Erythroblast (primary cell): Measurements from ENCODE around the gene DMD.

ENCODE experiments used
- GATA1 ChIP-seq: IDR thresholded peaks from 2 replicates; pipeline ENCODE4 v1.6.1; 2011; ENCODE audit warnings: low read depth, mild to moderate bottlenecking, control low read depth, low read length, moderate library complexity
- POLR2A ChIP-seq: IDR thresholded peaks from 2 replicates; pipeline ENCODE4 v1.6.1; 2011; ENCODE audit warnings: mild to moderate bottlenecking, low read length

DNA sequence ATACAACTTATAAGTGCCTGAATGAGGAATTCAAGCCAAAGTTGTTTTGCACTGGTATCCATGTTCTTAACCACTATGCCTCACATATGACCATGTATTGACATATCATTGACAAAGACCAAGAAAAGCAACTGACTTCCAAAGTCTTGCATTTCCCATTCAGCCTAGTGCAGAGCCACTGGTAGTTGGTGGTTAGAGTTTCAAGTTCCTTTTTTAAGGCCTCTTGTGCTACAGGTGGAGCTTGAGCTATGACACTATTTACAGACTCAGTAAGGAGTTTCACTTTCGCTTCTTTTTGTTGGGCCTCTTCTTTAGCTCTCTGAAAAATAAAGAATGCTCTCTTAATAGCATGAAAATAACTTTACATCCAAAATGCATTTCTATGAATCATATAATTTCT lies 763.0 kb downstream of the DMD start:
- no peak for TF ChIP-seq POLR2A
- TF ChIP-seq GATA1 = no peak
